Stimulated activated CD4-positive, alpha-beta T cell treated with anti-CD3 and anti-CD28 coated beads, Interleukin-4, amount 100 ng/mL, for 24 hours (primary cell): ENCODE data around the gene VWA3B.
"Not testable (repeated sequence)": the region's sequence is repeated elsewhere in the genome, so short reads cannot be mapped to it uniquely, and the experiment has no call there.

ENCODE experiments used
- DNase-seq: peaks from one replicate; pipeline ENCODE4 v3.0.0-alpha.2; 2020

VWA3B gene

DNA sequence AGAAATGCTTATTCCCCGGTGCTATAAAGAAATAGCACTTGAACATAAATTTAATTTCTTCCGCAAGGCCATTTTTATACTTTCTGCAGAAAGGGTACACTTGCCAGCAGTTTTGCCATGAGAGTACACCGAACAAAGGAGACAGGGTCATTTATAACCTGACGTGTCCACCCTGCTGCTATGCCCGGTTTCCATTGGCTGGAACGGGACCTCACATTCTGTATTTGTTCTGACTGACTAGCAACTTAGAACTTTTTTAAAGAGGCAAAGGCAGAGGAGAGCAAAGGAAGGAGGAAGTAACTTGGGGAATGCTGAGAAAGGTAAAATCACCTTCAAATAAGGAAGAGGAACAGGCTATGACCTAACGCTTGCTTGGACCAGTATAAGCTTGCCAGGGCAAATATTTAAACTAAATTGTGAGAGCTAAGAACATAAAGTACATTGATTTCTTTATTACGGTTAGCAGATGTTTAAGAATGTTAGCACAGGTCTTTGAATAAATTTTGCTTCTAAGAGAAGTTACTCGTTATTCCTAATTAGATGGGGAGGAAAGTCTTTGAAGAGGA lies 220.2 kb downstream of the VWA3B start:
- not testable (repeated sequence) for DNase-seq

DNA sequence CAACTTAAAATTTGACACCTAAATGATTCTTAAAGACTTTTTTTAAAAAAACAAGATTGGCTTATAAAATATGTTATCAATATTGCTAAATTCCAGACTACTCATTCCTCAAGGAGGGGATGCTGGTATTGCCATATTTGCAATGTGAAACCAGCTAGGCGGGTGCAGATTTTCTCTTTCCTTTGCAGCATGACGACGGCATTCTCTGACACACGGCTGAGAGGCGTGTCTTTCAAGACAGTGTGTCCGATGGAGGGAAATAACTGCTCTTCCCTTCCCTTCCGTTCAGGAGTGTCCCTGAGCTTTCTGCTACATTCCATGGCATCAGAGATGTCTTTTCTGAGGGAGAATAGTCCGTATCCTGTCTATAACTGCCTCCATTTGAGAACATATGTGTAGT lies 221.1 kb downstream of the VWA3B start:
- no peak for DNase-seq

DNA sequence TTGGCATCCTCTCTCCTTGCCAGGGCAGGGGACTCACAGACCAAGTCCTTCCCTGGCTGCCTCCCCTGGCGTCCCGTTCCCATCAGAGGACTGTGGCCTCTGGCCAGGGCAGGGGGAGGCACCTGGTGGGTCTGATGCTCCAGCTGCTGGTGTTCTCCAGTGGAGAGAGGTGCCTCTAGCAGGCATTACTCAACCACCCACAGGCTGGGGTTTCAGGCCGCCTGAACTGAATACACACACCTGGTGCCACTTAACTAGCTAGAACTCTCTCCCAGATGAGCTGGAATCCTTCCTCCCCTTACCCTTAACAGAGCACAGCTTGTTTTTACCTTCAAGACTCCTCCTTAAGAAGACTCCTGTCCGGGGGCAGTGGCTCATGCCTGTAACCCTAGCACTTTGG lies 221.6 kb downstream of the VWA3B start:
- no peak for DNase-seq

GRCh38 chr2:98309580-98309979 lies 222.6 kb downstream of the VWA3B start:
- no peak for DNase-seq

GRCh38 chr2:98310010-98310409 lies 223.0 kb downstream of the VWA3B start:
- DNase-seq = no peak

DNA sequence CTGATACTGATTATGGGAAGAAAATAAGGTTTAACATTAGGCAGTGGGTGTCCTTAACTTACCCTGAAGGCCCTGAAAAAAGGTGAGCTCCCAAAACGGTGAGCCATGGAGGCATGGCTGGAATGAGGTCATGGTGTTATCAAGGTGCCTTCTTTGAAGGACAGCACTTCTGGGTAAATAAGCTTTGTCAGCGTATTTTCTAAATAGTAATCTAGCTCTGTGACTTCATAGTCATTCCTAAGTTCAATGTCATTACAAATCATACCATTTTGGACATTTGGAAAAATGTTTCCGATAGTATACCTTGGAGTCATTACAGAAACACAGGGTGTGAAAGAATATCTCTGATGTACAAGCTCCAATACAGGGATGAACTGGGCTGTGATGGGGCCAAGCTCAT lies 224.1 kb downstream of the VWA3B start:
- no peak for DNase-seq

DNA sequence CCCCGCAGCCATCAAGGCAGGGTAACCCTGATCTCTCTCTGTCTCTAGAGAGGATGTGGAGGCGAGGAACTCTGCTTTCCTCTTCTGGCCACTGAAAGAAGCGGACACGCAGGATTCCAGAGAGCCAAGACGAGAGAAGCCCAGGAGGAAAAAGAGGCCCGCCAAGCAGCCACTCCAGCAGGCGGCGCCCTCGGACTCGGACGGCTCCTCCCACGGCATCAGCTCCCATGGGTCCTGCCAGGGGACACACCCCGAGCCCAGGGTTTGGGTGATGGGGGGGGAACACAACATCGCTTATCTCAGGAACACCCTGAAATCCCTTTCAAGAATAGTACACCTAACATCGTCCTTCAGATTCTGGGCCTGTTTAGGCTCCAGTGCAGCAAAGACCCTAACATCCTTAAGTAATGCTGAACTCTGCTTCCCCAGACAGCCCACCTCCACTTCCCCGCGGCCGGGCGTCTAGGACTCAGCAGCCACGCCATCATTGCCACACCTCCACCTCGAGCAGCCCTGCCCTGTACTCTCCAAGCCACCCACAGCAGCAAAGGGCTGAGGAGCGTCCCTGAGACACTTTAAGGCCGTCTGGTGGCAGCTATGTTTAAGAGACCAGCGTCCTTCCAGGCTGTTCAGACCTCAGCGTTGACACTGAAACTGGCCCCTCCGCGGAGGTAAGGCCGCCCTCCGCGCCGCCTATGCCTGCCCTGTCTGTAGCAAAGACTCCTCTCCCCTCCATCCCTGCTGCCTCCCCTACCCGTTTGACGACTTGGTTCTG lies 225.0 kb downstream of the VWA3B start:
- no peak for DNase-seq

DNA sequence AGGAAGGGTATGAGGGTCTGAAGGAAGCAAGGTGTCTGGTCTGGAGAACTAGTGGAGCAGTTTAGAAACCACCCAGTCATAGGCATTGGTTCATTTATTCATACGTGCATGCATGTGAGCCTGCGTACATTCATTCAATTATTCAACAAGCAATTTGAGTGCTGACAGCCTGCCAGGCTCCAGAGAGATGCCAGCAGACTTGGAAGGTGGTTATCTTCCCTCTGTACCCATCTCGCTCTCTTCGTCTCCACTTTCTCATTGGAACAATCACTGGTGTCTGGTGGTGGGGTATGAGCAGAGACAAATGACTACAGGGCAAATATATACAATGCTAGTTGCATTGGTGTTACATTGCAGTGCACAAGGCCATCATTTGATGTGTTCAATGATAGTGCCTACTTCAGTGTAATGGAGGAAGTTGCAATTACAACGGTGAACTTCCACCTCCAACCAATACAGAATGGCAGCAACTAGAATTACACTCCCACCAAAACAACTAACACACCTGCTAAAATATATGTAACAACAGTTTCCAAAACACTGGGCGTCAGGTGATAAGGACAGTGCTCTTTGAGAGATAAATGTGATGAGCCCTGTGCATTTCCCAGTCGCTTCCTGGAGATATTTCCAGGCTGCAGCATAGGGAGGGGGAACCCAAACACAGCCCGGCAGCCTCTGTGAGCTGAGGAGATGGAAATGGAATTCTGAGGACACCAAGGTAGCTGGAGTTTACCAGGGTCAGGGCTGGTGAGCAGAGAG lies 226.7 kb downstream of the VWA3B start:
- DNase-seq = no peak

DNA sequence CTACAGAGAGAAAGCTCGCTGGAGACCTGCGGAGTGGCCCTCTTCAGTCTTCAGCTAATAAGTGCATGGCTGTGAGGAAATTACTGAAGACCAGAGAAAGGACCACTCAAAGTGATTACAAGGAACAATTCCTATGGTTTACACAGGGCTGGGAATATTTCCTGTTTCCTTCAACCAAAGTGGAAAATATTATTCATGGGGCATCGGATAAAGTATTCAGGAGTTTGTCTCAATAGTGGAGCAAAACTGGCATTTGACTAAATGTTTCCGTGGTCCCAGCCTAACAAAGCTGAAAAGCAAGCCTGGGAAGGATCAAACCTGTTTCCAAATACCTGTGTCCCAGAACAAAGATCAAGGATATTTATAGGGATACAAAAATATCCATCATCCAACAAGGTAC lies 227.3 kb downstream of the VWA3B start:
- DNase-seq = no peak

DNA sequence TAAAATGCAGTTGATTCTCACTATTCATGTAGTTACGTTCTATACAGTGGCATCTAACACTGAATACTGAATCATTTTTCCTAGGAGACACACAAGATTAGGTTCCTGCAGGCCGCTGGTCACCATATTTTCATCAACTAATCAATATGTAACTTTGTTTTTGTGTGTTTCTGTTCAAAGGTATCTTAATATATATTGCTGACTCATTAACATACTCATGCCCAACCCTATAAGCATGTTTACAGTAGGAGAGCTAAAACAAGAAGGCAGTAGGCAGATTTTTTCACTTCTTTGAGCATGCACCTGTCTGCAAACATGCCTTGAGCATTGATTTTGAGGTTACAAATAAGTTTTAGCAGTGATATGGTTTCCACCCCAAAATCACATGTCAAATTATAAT lies 229.0 kb downstream of the VWA3B start:
- DNase-seq = no peak

DNA sequence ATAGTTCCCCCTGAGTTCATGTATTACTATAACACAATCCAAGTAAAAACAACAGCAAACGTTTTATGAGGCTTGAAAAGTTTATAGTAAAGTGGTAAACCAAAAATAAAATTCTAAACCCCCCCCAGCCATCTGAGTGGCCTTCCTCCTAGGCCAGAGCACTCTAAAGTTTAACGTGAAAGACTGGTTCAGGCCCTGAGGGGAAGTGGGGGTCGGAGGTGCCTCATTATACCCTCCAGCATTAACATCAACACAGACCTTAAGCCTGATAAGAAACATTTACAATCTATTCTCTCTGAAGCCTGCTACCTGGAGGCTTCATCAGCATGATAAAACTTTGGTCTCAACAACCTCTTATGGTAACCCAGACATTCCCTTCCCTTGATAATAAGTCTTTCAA lies 230.2 kb downstream of the VWA3B start:
- DNase-seq = no peak

- DNase-seq = not testable (repeated sequence)
These were observed 233.2 kb downstream of the VWA3B start for GRCh38 chr2:98320171-98320570.

- no peak for DNase-seq
These were observed 237.2 kb downstream of the VWA3B start for GRCh38 chr2:98324181-98324580.

DNA sequence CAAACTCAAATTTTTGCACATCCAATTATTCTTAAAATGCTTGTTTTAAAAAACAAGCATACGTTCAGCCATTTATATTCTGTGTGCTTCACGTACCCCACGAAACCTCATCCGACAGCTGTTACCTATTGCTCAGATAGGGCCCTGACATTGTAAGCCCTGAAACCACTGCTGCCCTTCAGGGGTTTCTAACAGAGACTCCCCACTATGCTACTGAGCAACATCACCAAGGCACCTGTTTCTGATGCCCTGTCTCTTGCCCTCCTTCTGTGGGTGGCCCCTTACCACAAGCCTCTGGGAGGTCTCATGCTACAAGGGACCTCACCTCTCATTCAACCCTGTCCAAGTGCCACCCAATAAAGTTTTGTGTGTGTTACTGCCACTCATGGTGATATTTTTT lies 240.8 kb downstream of the VWA3B start:
- no peak for DNase-seq

DNA sequence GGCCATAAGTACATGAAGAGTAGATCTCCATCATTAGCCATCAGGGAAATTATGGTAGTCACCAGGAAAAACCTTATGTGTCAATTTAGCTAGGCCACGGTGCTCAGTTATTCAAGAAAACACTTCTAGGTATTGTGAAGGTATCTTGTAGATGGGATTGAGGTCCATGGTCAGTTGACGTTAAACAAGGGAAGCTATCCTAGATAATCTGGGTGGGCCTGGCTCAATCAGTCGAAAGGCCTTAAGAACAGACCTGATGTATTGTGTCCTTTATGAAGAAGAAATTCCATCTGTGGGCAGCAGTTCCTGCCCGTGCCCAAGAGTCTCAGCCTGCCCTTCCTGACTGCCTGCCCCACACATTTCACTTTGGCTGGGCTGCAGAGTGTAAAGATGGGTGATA lies 242.6 kb downstream of the VWA3B start:
- no peak for DNase-seq

DNA sequence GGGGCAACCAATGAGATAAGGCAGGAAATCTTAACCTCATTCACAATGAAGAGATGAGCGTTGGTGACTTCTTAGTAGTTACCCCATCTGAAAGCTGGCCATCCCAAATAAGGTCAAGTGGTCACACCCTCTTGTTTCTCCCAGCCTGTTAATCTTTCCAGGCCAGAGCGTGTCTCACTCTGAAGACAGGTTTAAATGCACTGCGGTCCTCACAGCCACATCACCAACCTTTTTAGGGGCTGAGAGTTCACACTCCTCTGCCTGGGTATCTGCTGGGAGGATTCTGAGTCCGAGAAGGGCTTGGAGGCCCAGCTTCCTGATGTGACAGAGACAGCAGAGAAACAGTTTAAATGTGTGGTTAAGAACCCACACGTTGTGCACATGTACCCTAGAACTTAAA lies 246.0 kb downstream of the VWA3B start:
- DNase-seq = no peak

- DNase-seq = no peak
These were observed 247.0 kb downstream of the VWA3B start for GRCh38 chr2:98333922-98334321.

DNA sequence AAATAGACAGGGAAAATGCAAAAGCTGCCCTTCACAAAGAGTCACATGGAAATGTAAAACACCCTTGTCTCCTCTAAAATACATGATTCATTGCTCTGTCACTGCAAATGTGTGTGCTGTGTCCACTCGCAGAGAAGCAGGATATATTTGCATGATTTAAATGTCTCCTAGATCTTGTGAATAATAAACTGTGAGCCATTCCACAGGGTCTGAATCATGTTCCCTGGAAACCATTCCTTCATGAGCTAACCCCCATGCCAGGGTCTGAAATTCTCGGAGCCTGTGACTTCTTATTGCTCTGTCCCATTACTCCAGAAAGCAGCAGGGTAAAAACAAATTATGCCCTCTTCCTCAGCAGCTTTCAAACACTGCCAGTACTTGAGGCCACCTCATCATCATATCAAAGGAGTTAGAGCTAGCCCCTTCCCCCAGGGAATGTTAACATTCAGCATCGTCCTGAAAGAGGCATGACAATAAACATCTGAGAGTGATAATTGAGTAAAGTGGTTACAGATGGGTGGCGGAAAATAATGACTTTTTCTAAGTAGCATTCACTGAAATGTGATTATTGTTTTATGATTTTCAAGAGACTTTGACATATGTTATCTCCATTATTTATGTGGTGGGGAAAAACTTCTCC lies 247.6 kb downstream of the VWA3B start:
- no peak for DNase-seq

DNA sequence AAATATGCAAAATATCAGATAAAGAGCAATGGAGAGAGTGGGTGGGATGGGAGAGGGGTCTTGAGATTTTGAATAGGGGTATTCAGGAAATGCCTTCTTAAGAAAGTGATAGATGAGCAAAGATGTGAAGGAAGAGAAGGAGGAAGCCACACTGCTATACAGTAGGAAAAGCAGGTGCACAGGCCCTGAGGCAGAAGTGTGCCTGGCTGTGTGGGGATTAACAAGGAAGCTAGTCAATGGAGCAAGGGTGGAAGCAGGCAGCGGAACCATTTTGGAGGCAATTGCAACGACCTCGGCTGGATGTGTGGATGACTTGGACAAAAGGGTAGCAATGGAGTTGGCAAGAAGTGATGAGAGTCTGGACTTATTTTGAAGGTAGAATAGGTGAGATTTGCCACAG lies 248.3 kb downstream of the VWA3B start:
- DNase-seq = no peak

DNA sequence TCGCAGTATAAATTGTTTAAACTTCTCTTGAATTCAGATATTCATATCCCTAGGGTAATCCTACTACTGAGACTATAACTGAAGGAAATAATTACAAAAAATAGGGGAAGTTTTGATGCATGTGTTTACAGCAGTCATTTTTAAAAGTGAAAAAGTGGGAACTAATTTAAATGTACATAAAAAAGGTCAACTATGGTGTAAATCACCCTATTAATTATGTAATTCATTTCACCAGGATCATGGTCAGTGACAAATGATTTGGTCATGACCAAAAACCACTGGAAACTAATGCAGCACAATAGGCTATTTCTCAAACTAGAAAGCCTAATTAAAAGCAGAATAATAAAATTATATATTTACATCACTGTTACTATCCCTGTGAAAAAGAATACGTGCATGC lies 254.3 kb downstream of the VWA3B start:
- DNase-seq = no peak

DNA sequence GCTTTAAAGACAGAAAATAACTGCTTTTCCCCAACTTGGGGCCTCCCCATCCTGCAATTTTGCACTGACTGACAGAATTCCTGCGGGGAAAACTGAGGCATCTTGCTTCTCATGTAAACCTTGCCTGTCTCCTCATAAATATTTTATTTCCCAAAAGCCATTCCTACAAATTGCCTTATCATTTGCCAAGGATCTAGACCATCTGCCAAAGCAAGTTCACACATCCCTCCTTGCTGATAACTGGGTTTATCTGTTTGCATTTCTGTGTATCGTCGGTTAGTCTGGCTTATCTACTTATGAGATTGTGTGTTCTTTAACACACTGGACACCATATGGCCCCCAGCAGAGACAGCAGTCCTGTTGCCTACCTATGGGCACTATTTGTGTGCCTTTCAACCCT lies 256.3 kb downstream of the VWA3B start:
- no peak for DNase-seq

- DNase-seq = no peak
These were observed 259.6 kb downstream of the VWA3B start, which contains the start of gene CNGA3 for GRCh38 chr2:98346311-98347236. TSS of gene CNGA3 (plus strand) at chr2:98346456. CDS start at chr2:98369976, 23,520 bp downstream.
